ENCODE results near the gene C14orf132. TPM values are rescaled to one million over a fixed set of nuclear protein-coding genes. Genes with fewer than 3 reads are reported as not detected.

The C14orf132 gene
- total and polyA plus RNA-seq, 10 of the 15 experiments (the other 5 are each of a cell fraction or from before 2014, with no cell fraction given): under 0.01 to 1.2 (median 0.03) TPM; not detected in 2

DNA sequence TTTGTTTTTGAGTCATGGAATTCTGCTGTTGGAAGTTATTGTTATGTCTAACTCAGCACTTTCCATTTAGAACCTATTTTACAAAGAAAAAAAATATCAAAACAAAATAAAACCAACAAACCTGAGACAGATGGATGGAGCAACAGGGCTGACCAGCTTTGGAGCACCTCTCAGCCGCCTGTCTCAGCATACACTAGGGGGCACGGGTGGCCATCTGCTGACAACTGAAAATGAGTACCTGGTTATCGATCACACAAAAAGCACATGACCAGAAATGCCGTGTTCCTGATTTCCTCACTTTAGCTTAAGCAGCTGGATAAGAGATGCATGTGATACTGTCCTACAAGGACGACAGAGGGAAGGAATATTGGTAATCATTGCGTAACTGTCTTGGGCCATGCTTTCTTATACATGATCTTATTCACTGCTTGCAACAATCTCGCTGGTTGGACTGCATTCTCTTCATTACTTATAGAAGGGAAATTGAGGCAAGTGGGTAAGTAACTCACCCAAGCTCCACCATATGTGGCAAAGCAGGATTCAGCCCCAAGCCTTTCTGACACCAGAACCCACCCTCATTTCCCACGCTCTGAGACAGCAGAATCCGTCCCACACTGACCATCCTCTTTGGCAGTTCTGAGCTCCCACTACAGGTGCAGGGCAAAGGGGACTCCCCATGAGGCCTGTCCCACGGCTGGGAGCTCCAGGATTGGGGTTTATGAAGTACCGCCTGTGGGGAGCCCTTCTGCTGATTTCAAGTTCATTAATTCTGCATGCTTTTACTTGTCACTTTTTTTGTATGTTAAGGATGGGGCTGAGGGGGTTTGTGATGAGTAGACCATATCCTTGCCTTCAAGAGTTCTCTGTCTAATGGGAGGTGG lies 43.5 kb downstream of the C14orf132 start:
- Histone ChIP-seq H3K9me3 (replicated peaks; ENCODE audit: control insufficient read depth, insufficient read depth, low read length) (no peaks in the 10 kb centered on the region), H3K79me2 (ENCODE audit: control insufficient read depth, insufficient read depth, low read length) (no peaks in the 10 kb centered on the region), H3K4me1 (ENCODE audit: control insufficient read depth, insufficient read depth, low read length) (peaks cover 7% of the 10 kb centered on the region), H3K9ac (ENCODE audit: control insufficient read depth, insufficient read depth, low read length) (no peak overlapping the region), H2AFZ (ENCODE audit: control insufficient read depth, low read depth, low read length) (no peak overlapping the region), H4K20me1 (ENCODE audit: control insufficient read depth, insufficient read depth) (no peaks in the 10 kb centered on the region), H3K4me2 (ENCODE audit: control insufficient read depth, insufficient read depth) (no peak overlapping the region), H3K4me3 (no peak overlapping the region), H3K27ac (ENCODE audit: control insufficient read depth, insufficient read depth) (no peak overlapping the region), H3K27me3 (replicated peaks in 1 of 2; ENCODE audit: control insufficient read depth in 2 of 2, insufficient read depth in 2 of 2, low read length in 1 of 2) (peaks cover 0 to 6% of the 10 kb centered on the region in 2 experiments; a peak in 2 of 4 replicates), H3K36me3 (ENCODE audit: control insufficient read depth in 2 of 2, insufficient read depth in 2 of 2, low read length in 1 of 2) (no peaks in the 10 kb centered on the region)
- ChIA-PET SMC1A (ENCODE audit: uncharacterized antibody, unreplicated experiment) (interaction anchor here (0.8 to 1.9 kb wide), 8 partner anchors 9 to 167 kb away, joined by 3 to 6 read pairs (median 4); no protein-coding TSS in a partner anchor), POLR2A (no interaction called here), CTCF (interaction anchor here (2.6 kb wide), 1 partner anchor 15 kb away, joined by 11 read pairs; no protein-coding TSS in a partner anchor), RAD21 (ENCODE audit: unreplicated experiment) (interaction anchor here (0.9 kb wide), 1 partner anchor 10 kb away, joined by 4 read pairs; no protein-coding TSS in a partner anchor)
- ATAC-seq: no peak
- no TSS peak for BruUV-seq (replicated peaks)
- DNase-seq (ENCODE audit: low read depth, low spot score): no peak
- TF ChIP-seq MEF2B (IDR thresholded peaks at IDR 0.05; ENCODE audit: partially characterized antibody, poor library complexity, severe bottlenecking) (no peak), NFXL1 (IDR thresholded peaks at IDR 0.05; ENCODE audit: borderline replicate concordance) (no peak), MEF2A (IDR thresholded peaks at IDR 0.05; ENCODE audit: insufficient read depth, low read depth, low read length) (no peak), CREM (IDR thresholded peaks at IDR 0.05; ENCODE audit: low read depth) (no peak), EZH2 (IDR thresholded peaks at IDR 0.05; ENCODE audit: borderline replicate concordance, control insufficient read depth, low read depth, low read length) (no peak), CREB1 (IDR thresholded peaks at IDR 0.05; ENCODE audit: low read depth) (no peak), YBX1 (IDR thresholded peaks at IDR 0.05) (no peak), ZNF217 (IDR thresholded peaks at IDR 0.05) (no peak), KDM1A (IDR thresholded peaks at IDR 0.05; ENCODE audit: borderline replicate concordance) (no peak)
- TF ChIP-seq, protein P1, sequence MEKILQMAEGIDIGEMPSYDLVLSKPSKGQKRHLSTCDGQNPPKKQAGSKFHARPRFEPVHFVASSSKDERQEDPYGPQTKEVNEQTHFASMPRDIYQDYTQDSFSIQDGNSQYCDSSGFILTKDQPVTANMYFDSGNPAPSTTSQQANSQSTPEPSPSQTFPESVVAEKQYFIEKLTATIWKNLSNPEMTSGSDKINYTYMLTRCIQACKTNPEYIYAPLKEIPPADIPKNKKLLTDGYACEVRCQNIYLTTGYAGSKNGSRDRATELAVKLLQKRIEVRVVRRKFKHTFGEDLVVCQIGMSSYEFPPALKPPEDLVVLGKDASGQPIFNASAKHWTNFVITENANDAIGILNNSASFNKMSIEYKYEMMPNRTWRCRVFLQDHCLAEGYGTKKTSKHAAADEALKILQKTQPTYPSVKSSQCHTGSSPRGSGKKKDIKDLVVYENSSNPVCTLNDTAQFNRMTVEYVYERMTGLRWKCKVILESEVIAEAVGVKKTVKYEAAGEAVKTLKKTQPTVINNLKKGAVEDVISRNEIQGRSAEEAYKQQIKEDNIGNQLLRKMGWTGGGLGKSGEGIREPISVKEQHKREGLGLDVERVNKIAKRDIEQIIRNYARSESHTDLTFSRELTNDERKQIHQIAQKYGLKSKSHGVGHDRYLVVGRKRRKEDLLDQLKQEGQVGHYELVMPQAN (conservative IDR thresholded peaks at IDR 0.05): no peak
- TF ChIP-seq, protein P2, sequence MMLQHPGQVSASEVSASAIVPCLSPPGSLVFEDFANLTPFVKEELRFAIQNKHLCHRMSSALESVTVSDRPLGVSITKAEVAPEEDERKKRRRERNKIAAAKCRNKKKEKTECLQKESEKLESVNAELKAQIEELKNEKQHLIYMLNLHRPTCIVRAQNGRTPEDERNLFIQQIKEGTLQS (IDR thresholded peaks at IDR 0.05; ENCODE audit: borderline replicate concordance, extremely low read depth, low read depth, low read length): no peak
- TF ChIP-seq, protein P3, sequence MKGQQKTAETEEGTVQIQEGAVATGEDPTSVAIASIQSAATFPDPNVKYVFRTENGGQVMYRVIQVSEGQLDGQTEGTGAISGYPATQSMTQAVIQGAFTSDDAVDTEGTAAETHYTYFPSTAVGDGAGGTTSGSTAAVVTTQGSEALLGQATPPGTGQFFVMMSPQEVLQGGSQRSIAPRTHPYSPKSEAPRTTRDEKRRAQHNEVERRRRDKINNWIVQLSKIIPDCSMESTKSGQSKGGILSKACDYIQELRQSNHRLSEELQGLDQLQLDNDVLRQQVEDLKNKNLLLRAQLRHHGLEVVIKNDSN (IDR thresholded peaks at IDR 0.05; ENCODE audit: borderline replicate concordance, extremely low read length, insufficient read depth, low read depth, low read length): no peak
- WGBS (ENCODE audit: insufficient coverage, insufficient replicate concordance, low lambda C conversion rate, missing lambda C conversion rate): 59% methylated on average over 11 of the region's 11 CpGs
- FAIRE-seq: no peak
- intact Hi-C loops (cut with micrococcal nuclease; ENCODE audit: unreplicated experiment) (no loop called here), in situ Hi-C loops (cut with MboI) (no loop called here)
